Lower leg skin (tissue), 4 donors: ENCODE measurements around the gene HASPIN. TPM values are rescaled to one million over a fixed set of nuclear protein-coding genes. Genes with fewer than 3 reads are reported as not detected.

Experiments
- DNase-seq, 2 donors: peaks; one replicate each; pipeline ENCODE4 v3.0.0-alpha.2; 2019; ENCODE audit warnings: low spot score in 2 of 2
- H3K4me3 ChIP-seq: fragments of 200-600 bp; sonication (generic); 2 replicates; pipeline ENCODE4 v1.5.1; 2017; ENCODE audit warnings: mild to moderate bottlenecking, low read depth; ENCODE audit not compliant: poor library complexity, severe bottlenecking
- POLR2A ChIP-seq, 2 donors: fragments of 450-650 bp; IDR thresholded peaks; one replicate each; pipeline ENCODE4 v1.6.1; 2016 to 2017; ENCODE audit warnings: antibody characterized with exemption in 2 of 2, mild to moderate bottlenecking in 1 of 2, moderate library complexity in 1 of 2
- WGBS, 2 donors: methylation state at CpG; one replicate each; pipeline ENCODE4 v1.1.5; 2018; 5-methylcytosine and 5-hydroxymethylcytosine counted together
- intact Hi-C: fragments of 100-400 bp; cut with DNase I; formaldehyde crosslinking; loops from one replicate; pipeline ENCODE4 v1.15.0; 2023; ENCODE audit warnings: low total_unique reads
- total RNA-seq, 4 donors: library from RNA; depleted of rRNA; stranded (reverse); fragments of >200 nt; gene quantifications; one replicate each; pipeline ENCODE4 v1.1.0, GENCODE V29; 2016
- TF ChIP-seq, protein P1 (sequence below), 3 donors: fragments of 450-650 bp; IDR thresholded peaks; one replicate each; pipeline ENCODE4 v1.5.1; 2016; ENCODE audit warnings: antibody characterized with exemption in 3 of 3, mild to moderate bottlenecking in 3 of 3, moderate library complexity in 2 of 3

HASPIN gene
- total RNA-seq, 4 donors from 2014 or later = 0.81 to 1.6 (median 1.4) TPM

DNA sequence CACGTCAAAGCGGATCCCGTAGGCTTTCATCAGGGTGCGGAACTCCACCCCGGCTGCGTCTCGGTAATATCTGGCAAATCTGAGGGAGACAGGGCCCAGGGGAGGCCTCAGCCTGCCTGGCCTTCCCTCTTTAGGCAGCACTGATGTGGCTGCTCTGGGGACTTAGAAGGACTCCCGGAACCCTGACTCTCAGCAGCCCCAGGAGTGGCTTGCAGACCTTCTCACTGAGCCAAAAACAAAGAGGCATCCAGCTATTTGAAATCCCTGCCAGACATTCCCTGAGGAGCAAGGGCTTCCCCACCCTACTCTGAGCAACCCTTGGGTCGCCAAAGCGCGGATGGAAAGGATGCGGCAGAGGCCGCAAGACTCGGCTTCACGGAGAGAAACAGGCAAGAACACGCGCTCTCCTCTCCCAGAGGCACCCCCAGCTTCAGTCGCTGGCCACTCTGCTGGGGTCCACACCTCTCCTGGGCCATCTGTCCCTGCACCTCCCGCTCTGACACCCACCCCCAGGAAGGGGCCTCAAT, 35.6 kb upstream of the HASPIN start:
- WGBS, 2 donors = 32 to 39% methylated on average over 16 to 18 of the region's 19 CpGs
- intact Hi-C loops = no loop called here
- no peak overlapping the region for H3K4me3 ChIP-seq
- DNase-seq = no peak
- TF ChIP-seq, protein P1, sequence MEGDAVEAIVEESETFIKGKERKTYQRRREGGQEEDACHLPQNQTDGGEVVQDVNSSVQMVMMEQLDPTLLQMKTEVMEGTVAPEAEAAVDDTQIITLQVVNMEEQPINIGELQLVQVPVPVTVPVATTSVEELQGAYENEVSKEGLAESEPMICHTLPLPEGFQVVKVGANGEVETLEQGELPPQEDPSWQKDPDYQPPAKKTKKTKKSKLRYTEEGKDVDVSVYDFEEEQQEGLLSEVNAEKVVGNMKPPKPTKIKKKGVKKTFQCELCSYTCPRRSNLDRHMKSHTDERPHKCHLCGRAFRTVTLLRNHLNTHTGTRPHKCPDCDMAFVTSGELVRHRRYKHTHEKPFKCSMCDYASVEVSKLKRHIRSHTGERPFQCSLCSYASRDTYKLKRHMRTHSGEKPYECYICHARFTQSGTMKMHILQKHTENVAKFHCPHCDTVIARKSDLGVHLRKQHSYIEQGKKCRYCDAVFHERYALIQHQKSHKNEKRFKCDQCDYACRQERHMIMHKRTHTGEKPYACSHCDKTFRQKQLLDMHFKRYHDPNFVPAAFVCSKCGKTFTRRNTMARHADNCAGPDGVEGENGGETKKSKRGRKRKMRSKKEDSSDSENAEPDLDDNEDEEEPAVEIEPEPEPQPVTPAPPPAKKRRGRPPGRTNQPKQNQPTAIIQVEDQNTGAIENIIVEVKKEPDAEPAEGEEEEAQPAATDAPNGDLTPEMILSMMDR (IDR thresholded peaks at IDR 0.05) = no peak
- no peak for TF ChIP-seq POLR2A (IDR thresholded peaks at IDR 0.05)

DNA sequence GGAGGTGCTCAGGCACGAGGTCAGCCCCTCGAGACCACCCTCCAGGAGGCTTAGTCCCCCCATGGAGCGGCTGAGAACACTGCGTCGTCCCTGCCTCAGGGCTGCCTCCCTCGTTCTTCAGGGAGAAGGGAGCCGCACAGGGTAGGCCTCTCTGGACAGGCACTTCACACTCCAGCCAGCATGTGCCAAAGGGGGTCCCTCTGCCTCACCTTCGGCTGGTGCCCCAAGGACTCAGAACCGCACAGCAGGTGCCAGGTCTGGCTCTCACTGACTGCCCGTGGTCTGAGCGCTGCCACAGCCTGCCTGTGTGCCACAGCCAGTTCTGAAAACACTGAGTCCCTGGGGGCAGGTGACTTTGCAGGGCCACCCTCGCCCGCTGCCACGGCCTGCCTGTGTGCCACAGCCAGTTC, 34.8 kb upstream of the HASPIN start:
- TF ChIP-seq, protein P1 (IDR thresholded peaks at IDR 0.05) = no peak
- no peak for TF ChIP-seq POLR2A (IDR thresholded peaks at IDR 0.05)
- DNase-seq = no peak
- no peak overlapping the region for H3K4me3 ChIP-seq
- WGBS, 2 donors = 80 to 87% methylated on average over 9 of the region's 14 CpGs
- intact Hi-C loops = no loop called here

DNA sequence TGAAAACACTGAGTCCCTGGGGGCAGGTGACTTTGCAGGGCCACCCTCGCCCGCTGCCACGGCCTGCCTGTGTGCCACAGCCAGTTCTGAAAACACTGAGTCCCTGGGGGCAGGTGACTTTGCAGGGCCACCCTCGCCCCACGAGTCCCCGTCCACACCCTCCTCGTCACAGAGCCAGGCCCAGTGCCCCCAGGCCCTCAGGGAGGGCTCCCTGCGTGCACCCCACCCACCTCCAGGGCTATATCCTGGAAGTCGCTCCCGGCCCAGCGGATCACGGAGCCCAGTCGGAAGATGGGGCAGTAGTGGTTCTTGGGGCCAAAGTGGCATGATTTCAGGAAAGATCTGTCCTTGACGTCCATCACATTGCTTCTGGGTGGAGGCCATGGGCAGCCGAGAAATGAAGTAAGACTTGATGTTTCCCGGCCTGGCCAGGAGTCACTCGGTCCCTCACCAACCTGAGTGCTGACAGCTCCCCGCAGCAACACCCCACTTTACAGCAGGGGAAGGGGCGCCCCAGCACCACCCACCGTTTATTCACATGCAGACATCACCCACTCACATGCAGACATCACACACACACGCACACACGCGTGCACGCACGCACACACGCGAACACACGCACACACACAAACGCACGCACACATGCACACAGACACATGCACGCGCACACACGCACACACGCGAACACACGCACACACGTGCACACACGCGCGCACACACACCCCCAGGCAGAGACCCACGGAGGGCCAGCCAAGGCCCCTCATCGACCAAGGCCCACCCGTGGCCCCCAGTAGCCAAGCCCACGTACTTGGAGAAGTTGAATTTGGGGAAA, 34.2 kb upstream of the HASPIN start:
- TF ChIP-seq, protein P1 (IDR thresholded peaks at IDR 0.05) = no peak
- TF ChIP-seq POLR2A (IDR thresholded peaks at IDR 0.05) = no peak
- intact Hi-C loops = no loop called here
- H3K4me3 ChIP-seq = no peak overlapping the region
- WGBS, 2 donors = 80 to 86% methylated on average over 42 to 43 of the region's 44 CpGs
- no peak for DNase-seq

DNA sequence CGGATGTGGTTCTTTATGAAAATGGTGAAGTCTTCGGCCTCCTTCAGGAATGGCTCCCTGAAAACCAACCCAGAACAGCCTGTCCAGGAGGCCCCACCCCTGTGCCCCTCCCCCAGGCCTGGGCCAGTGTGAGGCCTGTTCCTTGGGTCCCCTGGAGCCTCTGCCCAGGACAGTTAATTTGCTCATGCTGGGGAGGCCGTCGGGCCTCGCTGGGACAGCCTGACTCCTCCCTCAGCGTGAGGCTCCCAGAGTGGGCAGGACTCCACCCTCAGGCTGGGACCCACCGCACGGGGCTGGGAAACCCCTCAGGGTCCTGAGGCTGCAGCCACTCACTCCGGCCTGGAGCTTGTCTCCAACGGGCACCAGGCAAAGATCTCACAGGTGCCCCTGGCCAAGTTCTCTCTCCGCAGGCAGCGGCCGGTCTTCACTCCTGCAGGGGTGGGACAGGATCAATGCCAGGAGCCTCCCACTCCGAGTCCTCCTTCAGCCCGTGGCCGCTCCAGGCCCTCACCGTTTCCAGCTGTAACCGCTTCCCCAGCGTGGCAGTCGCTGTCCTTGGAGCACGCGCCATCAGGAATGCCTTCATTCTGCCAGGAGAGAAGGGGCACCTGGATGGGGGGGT, 33.5 kb upstream of the HASPIN start:
- TF ChIP-seq, protein P1 (IDR thresholded peaks at IDR 0.05) = no peak
- no peak for TF ChIP-seq POLR2A (IDR thresholded peaks at IDR 0.05)
- intact Hi-C loops = no loop called here
- H3K4me3 ChIP-seq = no peak overlapping the region
- DNase-seq = no peak
- 70 to 83% methylated on average over 14 to 21 of the region's 22 CpGs for WGBS, 2 donors

DNA sequence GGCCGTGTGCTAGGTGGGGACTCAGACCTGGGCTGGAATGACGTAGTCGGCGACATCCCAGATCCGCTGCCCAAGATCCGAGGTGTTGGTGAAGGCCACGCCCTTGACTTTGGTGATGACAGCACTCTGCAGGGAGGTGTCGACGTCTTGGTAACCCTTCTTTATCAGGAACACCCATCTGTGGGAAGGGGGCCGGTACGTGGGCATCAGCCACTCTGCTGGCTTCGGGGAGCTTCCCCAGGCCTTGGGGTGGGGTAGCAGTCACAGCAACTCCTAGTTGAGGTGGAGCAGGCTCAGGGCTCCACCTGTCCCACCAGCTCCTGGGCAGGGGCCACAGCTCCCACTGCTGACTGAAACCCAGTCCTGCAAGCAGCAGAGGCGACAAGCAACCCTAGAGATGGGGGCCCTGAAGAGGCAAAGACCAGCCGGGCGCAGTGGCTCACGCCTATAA, 32.1 kb upstream of the HASPIN start:
- no peak for TF ChIP-seq POLR2A (IDR thresholded peaks at IDR 0.05)
- TF ChIP-seq, protein P1 (IDR thresholded peaks at IDR 0.05) = no peak
- peak in 1 of 2 donors; percentile 79 for DNase-seq
- intact Hi-C loops = no loop called here
- H3K4me3 ChIP-seq = no peak overlapping the region
- WGBS, 2 donors = 86 to 87% methylated on average over 16 of the region's 16 CpGs
